GM21786 (cell line): ENCODE measurements around the gene CAMK2N1.

Experiments used
- ATAC-seq: cut with Tn5 transposase; IDR thresholded peaks from one replicate; pipeline ENCODE4 v1.9.1; 2021; ENCODE audit not compliant: unreplicated experiment

CAMK2N1 gene

DNA sequence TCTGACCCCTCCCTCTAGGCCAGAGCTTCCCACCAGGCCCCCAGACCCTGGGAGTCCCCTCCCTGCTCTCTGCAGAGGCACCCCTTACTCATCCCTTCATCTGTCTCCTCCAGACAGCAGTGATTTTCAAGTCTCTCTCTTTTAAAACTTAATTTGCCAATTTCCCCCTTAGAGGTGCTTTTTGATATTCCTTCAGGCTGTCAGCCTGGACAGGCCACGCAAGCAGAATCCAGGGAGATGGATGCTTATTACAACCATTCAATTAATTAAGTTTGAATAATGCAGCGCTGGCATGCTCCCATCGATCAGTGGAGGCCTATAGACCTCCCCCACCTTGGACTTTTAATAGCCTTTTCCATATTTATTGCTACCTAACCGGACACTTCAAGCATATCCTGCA is 6.2 kb downstream of the CAMK2N1 start:
- ATAC-seq: no peak

DNA sequence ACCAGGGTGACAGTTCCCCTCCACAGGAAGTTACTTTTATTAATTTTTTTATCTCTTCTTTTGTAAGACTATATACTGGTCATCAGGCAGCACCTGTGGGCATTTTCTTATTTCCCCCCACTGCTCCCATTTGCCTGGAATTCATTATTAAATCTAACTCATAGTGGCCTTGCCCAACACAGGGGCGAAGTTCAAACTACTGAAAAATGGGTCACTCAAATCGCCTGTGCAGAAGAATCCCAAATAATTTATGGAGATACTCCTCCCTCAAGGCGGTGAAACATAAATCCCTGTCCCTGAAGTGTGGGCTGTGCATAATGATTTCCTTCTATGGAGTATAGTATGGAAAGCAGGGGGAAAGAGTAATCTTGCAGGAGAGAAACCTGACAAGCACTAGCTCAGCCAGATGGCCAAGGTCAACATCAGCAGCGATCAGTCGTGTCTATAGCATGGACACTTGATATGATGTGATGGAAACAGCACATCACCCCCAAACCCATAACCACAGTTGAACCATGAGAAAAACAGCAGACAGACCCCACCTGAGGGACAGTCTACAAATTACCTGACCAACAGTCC is 7.9 kb downstream of the CAMK2N1 start:
- no peak for ATAC-seq

DNA sequence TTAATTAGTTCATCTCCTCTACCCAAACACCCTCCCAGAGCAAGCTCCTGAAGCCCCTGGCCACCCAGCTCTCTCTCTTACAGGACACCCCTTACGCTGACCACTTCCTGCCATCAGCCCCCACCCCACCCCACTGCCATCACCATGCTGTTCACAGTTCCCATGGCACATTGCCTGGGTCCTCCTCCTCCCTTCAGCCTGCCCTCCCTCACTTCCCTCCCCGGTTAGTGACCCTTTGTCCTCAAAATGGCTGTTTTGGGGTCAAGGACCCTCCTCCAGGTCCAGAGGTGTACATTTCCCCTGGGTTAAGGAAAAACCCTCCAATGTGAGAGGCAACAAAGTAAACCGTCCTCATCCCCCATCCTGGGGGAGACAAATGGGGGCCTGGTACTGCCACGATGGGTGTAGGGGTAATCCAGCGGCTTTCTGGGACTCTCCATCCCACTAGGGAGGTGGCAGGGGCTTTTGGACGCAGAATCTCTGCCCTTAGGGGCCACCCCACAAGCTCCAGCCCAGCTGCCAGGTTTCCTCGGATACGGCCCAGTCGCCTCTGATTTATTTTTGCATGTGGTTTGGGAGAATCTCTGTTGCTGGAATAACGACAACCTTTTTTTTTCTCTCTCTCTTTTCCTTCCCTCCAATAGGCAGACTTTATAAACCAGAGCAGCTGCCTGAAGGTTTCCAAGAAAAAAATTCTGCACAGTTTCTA is 8.5 kb downstream of the CAMK2N1 start:
- no peak for ATAC-seq

GRCh38 chr1:20476265-20477038 is 9.6 kb downstream of the CAMK2N1 start:
- ATAC-seq: no peak

DNA sequence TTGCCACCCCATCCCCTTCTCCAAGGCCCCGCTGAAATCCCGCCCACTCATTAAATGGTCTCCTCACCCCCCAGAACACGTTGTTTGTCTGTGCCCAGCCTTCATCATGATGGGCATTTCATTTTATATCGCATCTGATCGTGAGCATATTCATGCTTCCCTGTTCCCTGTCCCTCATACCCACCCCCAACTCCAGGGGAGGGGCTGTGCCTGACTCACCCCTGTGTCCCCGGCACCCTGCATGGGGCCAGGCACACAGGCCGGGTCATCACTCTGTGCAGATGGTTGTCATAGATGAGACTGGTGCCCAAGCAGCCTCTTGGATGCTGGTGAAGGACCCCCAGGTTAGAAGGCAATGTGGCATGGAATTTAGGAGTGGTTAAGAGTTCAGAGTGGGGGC is 11.0 kb downstream of the CAMK2N1 start:
- no peak for ATAC-seq

GRCh38 chr1:20474333-20474975 is 11.6 kb downstream of the CAMK2N1 start:
- ATAC-seq: no peak

DNA sequence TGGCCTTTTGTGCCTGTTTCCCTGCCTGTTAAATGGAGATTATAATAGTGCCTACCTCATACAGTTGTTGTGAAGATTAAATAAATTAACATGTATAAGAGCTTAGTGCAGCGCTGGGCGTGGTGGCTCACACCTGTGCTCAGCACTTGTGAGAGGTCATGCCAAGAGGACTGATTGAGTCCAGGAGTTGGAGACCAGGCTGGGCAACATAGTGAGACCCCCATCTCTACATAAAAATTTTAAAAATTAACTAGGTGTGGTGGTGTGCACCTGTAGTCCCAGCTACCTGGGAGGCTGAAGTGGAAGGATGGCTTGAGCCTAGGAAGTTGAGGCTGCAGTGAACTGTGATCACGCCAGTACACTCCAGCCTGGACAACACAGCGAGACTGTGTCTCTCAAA is 12.1 kb downstream of the CAMK2N1 start:
- no peak for ATAC-seq

GRCh38 chr1:20472860-20473711 is 12.9 kb downstream of the CAMK2N1 start:
- no peak for ATAC-seq

- no peak for ATAC-seq
These were observed 13.9 kb downstream of the CAMK2N1 start for GRCh38 chr1:20472121-20472520.

- ATAC-seq: no peak
These were observed 15.8 kb downstream of the CAMK2N1 start for GRCh38 chr1:20470194-20470593.

DNA sequence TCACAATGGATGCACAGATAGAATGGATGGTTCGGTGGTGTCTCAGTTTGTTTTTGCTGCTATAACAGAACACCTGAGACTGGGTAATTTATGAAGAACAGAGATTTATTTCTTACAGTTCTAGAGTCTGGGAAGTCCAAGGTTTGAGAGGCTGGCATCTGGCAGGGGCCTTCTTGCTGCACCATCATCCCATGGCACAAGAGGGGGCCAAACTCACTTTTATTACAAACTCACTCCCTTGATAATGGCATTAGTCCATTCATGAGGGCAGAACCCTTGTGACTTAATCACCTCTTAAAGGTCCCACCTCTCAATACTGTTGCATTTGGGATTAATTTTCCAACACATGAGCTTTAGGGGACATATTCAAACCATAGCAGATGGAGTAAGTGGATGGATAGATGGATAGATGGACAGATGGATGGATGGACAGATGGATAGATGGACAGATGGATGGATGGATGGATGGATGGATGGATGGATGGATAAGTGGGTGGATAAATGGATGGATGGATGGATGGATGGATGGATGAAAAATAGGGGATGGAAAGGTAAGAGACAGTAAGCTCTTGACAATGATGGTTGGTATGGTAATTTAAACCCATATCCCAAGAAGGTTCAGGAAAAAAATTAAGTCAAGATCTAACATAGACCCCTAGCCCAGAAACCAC is 16.5 kb downstream of the CAMK2N1 start:
- no peak for ATAC-seq

DNA sequence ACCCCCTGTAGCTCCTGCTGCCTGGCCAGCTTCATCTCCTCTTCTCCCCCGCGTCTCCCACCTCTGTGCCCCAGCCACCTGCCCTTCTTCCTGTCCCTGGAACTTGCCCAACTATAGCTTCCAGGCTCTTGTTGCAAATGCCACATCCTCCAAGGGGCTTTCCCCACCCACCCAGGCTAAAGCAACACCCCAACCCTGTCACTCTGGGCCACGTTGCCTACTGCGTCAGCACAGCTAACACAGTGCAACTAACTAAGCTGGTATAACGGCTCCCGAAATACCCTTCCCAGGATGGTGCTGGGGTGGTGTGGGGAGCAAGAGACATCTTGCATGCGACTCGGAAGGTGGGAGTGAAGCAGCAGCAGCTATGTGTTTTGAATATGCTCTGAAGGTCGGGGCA is 19.7 kb downstream of the CAMK2N1 start:
- no peak for ATAC-seq

DNA sequence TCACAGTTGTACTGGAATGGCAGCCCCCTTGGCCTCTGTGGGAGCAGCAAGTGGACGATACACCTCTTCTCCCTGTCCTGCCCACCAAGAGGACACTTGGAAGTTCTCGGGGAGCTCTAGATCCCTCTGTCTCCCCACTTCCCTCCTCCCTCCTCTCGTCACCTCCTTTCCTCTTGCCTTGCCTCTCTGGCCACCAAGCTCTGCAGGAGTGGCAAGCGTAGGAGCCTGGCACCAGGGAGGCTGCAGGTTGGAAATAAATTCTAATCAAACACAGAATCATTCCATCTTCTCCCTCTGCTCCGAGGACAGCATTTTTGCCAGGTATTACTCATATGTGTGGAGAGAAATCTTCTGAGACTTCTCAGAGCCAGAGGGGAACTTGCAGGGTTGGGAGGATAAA is 20.8 kb downstream of the CAMK2N1 start:
- no peak for ATAC-seq

- no peak for ATAC-seq
These were observed 22.5 kb downstream of the CAMK2N1 start for GRCh38 chr1:20463502-20463901.

GRCh38 chr1:20462397-20462796 is 23.6 kb downstream of the CAMK2N1 start:
- ATAC-seq: no peak

DNA sequence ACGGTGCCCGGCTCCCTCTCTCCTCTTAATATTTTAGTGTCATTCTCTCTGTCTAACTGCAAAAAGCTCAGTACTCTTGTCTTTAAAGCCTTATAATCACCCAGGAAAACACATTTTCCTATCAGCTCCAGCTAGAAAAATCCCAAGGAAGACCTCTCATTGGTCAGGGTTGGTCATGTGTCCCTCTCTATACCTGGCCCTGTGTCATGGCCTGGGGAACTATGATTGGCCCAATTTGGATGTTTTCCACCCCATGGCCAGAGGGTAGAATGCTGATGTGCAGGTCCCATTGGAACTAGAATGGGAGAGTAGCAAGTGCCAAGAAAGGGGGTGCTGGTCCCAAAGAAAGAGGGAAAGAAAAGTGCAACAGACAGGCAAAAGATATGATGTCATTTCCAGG is 27.3 kb downstream of the CAMK2N1 start:
- no peak for ATAC-seq

DNA sequence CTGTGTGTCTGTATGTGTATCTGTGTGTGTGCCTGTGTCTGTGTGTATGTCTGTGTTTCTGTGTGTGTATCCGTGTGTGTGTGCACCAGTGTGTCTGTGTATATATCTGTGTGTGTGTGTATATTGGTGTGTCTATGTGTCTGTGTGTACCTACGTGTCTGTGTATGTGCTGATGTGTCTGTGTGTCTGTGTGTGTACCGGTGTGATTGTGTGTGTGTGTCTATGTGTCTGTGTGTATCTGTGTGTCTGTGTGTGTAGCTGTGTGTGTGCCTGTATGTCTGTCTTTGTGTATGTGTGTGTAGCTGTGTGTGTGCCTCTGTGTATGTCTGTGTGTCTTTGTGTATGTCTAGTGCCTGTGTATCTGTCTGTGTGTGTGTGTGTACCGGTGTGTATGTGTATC is 32.0 kb downstream of the CAMK2N1 start:
- no peak for ATAC-seq

- no peak for ATAC-seq
These were observed 36.2 kb downstream of the CAMK2N1 start for GRCh38 chr1:20449735-20450311.

GRCh38 chr1:20448671-20449071 is 37.3 kb downstream of the CAMK2N1 start:
- ATAC-seq: no peak

DNA sequence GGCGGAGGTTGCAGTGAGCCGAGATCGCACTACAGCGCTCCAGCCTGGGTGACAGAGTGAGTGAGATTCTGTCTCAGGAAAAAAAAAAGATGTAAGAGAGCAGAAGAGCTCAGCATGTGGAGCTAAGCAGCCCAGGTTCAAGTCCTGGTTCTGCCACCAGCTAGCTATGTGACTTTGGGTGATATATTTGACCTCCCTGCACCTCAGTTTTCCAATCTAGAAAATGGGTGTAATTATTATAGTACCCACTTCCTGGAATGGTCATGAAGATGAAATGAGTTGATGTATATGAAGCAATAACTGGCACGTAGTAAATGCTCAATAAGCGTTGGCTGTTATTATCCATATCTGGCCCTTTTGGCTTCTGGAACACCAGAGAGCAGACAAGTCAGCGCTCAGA is 38.2 kb downstream of the CAMK2N1 start:
- ATAC-seq: no peak
